ENCODE results near the gene SUFU. TPM values are rescaled to one million over a fixed set of nuclear protein-coding genes. Genes with fewer than 3 reads are reported as not detected.
A peak's percentile ranks its signal among the peaks of the same experiment; 100 is the strongest.

The SUFU gene
- total RNA-seq, 1 donor from 2014 or later = 29.4 TPM

- H3K9me3 Mint-ChIP-seq = no peaks in the 10 kb centered on the region
- H3K4me1 Mint-ChIP-seq (ENCODE audit: unreplicated experiment) = peaks cover 11% of the 10 kb centered on the region
- no peak overlapping the region for H3K4me3 Mint-ChIP-seq
- TF ChIP-seq, protein P1, sequence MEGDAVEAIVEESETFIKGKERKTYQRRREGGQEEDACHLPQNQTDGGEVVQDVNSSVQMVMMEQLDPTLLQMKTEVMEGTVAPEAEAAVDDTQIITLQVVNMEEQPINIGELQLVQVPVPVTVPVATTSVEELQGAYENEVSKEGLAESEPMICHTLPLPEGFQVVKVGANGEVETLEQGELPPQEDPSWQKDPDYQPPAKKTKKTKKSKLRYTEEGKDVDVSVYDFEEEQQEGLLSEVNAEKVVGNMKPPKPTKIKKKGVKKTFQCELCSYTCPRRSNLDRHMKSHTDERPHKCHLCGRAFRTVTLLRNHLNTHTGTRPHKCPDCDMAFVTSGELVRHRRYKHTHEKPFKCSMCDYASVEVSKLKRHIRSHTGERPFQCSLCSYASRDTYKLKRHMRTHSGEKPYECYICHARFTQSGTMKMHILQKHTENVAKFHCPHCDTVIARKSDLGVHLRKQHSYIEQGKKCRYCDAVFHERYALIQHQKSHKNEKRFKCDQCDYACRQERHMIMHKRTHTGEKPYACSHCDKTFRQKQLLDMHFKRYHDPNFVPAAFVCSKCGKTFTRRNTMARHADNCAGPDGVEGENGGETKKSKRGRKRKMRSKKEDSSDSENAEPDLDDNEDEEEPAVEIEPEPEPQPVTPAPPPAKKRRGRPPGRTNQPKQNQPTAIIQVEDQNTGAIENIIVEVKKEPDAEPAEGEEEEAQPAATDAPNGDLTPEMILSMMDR (conservative IDR thresholded peaks at IDR 0.05) = no peak
- DNase-seq (ENCODE audit: extremely low spot score, unreplicated experiment) = no peak
- H3K27me3 Mint-ChIP-seq = peaks cover 2% of the 10 kb centered on the region
- no peak overlapping the region for H3K27ac Mint-ChIP-seq
- peaks cover 3% of the 10 kb centered on the region for H3K36me3 Mint-ChIP-seq
Observed at GRCh38 chr10:102467318-102467717, 36.5 kb upstream of the SUFU start.

DNA sequence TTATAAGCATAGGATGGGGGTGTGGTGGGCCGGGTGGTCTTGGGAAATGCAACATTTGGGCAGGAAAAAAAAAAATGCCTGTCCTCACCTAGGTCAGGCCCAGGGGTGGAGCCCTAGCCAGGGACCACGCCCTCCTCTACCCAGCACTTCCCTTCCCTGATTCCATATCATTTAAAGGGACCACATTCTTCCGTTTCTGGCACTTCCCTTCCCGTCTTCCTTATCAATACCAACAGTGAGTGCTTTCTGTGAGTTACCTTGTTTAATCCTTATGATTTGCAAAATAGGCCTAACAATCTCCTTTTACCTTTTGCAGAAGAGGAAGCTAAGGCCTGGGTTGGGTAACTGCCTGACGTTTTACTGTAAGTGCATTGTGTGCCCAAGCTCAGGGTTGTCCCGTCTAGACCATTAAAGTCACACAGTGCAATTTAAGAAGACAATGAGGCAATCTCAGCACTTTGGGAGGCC is 35.8 kb upstream of the SUFU start:
- Mint-ChIP-seq H3K27ac (no peak overlapping the region), H3K27me3 (peaks cover 2% of the 10 kb centered on the region), H3K4me3 (no peak overlapping the region), H3K9me3 (no peaks in the 10 kb centered on the region), H3K4me1 (ENCODE audit: unreplicated experiment) (peaks cover 5% of the 10 kb centered on the region), H3K36me3 (peaks cover 3% of the 10 kb centered on the region)
- TF ChIP-seq, protein P1 (conservative IDR thresholded peaks at IDR 0.05) = no peak
- no peak for DNase-seq (ENCODE audit: extremely low spot score, unreplicated experiment)

DNA sequence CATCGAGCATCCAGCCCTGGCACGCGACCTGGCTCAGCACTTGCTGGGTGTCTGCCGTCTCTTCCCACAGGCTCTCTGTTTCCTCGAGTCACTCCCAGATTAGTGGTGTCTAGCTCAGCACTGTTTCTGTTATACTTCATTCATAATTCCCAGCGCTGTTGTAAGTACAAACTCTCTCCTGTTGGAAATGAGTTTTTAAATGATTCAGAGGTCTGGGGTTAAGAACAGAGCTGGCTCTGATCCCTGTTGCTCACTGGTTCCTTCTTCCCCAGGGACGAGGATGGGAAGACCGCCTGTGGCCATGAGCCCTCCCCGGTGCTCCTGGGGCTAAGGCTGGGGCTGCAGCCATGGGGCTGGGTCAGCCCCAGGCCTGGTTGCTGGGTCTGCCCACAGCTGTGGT is 35.1 kb upstream of the SUFU start:
- Mint-ChIP-seq H3K27ac (no peak overlapping the region), H3K4me3 (no peak overlapping the region)

GRCh38 chr10:102470579-102471546 is 32.9 kb upstream of the SUFU start:
- no peaks in the 10 kb centered on the region for H3K9me3 Mint-ChIP-seq
- no peak for DNase-seq (ENCODE audit: extremely low spot score, unreplicated experiment)
- H3K4me1 Mint-ChIP-seq (ENCODE audit: unreplicated experiment) = no peaks in the 10 kb centered on the region
- H3K4me3 Mint-ChIP-seq = no peak overlapping the region
- TF ChIP-seq, protein P1 (conservative IDR thresholded peaks at IDR 0.05) = no peak
- no peaks in the 10 kb centered on the region for H3K27me3 Mint-ChIP-seq
- H3K36me3 Mint-ChIP-seq = peaks cover 3% of the 10 kb centered on the region
- no peak overlapping the region for H3K27ac Mint-ChIP-seq

More for the DNA sequence above, 35.1 kb upstream of the SUFU start:
- DNase-seq (ENCODE audit: extremely low spot score, unreplicated experiment) = no peak
- no peaks in the 10 kb centered on the region for H3K9me3 Mint-ChIP-seq
- H3K36me3 Mint-ChIP-seq = peaks cover under 1% of the 10 kb centered on the region
- H3K4me1 Mint-ChIP-seq (ENCODE audit: unreplicated experiment) = peaks cover 2% of the 10 kb centered on the region
- H3K27me3 Mint-ChIP-seq = peaks cover under 1% of the 10 kb centered on the region
- TF ChIP-seq, protein P1 (conservative IDR thresholded peaks at IDR 0.05) = no peak

DNA sequence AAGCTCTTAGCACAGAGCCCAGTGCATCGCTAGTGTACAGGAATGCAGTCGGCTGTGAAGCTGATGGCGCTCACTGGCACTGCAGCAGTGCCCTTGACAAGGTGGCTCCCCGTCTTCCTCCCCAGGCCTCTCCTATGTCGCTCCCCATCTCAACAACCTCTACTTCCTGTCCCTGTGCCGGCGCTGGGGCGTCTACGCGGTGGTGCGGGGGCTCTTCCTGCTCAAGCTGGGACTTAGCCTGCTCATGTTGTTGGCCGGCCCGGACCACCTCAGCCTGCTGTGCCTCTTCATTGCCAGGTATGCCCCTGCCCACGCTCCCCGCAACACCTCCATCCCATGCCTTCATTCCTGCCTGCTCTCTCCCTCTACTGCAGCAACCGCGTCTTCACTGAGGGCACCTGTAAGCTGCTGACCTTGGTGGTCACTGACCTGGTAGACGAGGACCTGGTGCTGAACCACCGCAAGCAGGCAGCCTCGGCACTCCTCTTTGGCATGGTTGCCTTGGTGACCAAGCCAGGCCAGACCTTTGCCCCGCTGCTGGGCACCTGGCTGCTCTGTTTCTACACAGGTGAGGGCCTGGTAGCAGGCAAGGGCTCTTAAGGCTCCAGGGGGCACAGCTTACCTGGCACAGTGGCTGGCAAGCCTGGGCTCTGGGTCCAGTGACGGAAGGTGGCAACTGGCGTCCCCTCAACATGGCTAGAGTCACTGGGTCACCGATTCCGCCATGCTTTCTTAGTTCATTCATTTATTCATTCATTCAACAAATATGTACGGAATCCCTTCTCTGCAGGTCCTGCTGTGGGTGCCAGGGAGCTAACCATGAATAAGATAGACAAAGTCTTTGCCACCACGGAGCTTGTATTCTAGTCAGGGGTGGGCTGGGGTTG is 30.1 kb upstream of the SUFU start:
- Mint-ChIP-seq H3K27ac (peak overlapping the region; percentile 19), H3K27me3 (no peaks in the 10 kb centered on the region), H3K4me3 (no peak overlapping the region), H3K36me3 (peaks cover 4% of the 10 kb centered on the region), H3K4me1 (ENCODE audit: unreplicated experiment) (no peaks in the 10 kb centered on the region), H3K9me3 (no peaks in the 10 kb centered on the region)
- DNase-seq (ENCODE audit: extremely low spot score, unreplicated experiment) = no peak
- TF ChIP-seq, protein P1 (conservative IDR thresholded peaks at IDR 0.05) = no peak

All from type B pancreatic cell (in vitro differentiated cells).